Measurements from ENCODE around the gene PPP1R16B.

DNA sequence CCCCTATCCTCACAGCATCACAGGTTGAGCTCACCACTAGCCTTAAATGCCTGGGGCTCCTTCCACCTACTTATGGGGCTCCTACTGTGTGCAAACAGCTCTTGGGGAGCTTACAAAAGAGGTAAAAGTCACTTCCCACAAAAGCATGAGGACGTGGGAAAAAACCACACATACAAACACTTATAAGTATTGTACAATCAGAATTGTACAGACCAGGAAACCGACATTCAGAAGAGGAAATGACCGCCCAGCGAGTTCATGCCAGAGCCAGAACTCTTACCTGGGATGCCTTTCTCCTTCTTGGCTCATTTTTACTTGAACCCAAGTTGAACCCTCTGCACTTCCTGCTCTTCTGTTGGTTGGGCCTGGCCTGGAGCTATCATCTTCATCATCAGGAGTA, 6.3 kb upstream of the PPP1R16B start:
- TF ChIP-seq POLR2A (IDR thresholded peaks at IDR 0.05) = no peak
- TF ChIP-seq, protein P1, sequence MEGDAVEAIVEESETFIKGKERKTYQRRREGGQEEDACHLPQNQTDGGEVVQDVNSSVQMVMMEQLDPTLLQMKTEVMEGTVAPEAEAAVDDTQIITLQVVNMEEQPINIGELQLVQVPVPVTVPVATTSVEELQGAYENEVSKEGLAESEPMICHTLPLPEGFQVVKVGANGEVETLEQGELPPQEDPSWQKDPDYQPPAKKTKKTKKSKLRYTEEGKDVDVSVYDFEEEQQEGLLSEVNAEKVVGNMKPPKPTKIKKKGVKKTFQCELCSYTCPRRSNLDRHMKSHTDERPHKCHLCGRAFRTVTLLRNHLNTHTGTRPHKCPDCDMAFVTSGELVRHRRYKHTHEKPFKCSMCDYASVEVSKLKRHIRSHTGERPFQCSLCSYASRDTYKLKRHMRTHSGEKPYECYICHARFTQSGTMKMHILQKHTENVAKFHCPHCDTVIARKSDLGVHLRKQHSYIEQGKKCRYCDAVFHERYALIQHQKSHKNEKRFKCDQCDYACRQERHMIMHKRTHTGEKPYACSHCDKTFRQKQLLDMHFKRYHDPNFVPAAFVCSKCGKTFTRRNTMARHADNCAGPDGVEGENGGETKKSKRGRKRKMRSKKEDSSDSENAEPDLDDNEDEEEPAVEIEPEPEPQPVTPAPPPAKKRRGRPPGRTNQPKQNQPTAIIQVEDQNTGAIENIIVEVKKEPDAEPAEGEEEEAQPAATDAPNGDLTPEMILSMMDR (IDR thresholded peaks at IDR 0.05) = no peak
- TF ChIP-seq POLR2AphosphoS5 (IDR thresholded peaks at IDR 0.05; ENCODE audit: insufficient read depth in 1 of 2, low read depth in 1 of 2) = peak in 1 of 2 donors; percentile 39

Measured in vagina (tissue), 2 donors.